HG02970 (cell line): ENCODE results near the gene DBI.
"Not testable (repeated sequence)": the region's sequence is repeated elsewhere in the genome, so short reads cannot be mapped to it uniquely, and the experiment has no call there.

Experiments
- ATAC-seq: cut with Tn5 transposase; IDR thresholded peaks from one replicate; pipeline ENCODE4 v1.9.1; 2021; ENCODE audit warnings: mild to moderate bottlenecking, moderate library complexity, moderate number of reproducible peaks; ENCODE audit not compliant: unreplicated experiment, low FRiP score

The DBI gene

DNA sequence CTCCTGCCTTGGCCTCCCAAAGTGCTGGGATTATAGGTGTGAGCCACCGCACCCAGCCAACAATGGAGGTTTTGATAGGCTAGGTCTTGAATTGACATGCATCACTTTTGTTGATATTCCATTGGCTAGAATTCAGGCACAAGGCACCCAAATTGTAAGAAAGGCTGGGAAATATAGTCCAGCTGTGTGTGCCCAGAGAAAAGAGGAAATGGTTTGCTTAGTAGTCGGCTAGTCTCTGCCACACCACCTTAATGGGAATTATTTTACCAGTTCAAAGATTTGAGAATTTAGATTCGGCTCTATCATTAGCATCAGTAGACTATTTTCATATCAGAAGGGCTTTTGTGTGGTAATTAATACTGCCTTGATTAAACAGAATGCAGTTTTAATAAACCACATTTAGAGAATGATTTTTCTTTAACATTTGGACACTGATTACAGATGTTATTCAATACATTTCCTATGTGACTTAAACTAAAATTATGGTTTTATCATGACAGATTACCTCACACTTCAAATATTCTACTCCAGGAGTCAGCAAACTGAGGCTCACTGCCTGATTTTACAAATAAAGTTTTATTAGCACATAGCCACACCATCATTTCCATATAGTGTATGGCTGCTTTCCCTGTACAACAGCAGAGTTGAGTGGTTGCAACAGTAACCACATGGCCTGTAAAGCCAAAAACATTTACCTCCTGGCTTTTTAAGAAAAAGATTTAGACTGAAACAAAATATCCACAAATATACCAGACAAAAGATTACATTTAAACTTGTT is 27.4 kb downstream of the DBI start:
- ATAC-seq: no peak

DNA sequence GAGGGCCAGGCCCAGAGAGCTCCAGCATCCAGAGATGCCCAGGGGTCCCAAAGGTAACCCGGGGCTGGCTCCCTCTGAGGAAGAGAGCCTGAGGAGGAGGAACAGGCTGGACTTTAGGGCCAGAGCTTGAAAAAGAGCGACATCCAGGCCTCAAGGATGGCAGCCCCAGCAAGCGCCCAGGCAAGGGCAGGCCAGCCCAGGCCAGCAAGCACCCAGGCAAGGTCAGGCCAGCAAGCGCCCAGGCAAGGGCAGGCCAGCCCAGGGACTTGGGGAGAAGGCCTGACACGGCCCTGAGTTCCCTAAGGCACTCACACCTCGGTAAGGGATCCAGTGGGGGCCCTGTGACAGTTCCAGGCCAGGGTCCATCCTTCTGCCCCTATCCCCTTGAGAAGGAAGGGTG is 30.4 kb downstream of the DBI start:
- no peak for ATAC-seq

DNA sequence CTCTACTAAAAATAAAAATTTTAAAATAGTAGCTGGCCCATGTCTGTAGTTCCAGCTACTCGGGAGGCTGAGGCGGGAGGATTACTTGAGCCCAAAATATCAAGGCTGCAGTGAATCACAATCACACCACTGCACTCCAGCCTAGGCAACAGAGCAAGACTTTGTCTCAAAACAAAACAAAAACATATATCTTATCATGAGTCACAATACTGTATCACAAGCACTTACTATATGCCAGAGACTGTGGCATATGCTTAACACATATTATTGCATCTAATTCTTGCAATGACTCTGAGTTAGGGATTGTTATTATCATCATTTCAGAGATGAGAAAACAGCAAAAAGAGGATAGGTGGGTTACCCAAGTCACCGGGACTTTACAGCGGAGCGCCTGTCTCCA is 35.3 kb downstream of the DBI start:
- ATAC-seq: no peak

DNA sequence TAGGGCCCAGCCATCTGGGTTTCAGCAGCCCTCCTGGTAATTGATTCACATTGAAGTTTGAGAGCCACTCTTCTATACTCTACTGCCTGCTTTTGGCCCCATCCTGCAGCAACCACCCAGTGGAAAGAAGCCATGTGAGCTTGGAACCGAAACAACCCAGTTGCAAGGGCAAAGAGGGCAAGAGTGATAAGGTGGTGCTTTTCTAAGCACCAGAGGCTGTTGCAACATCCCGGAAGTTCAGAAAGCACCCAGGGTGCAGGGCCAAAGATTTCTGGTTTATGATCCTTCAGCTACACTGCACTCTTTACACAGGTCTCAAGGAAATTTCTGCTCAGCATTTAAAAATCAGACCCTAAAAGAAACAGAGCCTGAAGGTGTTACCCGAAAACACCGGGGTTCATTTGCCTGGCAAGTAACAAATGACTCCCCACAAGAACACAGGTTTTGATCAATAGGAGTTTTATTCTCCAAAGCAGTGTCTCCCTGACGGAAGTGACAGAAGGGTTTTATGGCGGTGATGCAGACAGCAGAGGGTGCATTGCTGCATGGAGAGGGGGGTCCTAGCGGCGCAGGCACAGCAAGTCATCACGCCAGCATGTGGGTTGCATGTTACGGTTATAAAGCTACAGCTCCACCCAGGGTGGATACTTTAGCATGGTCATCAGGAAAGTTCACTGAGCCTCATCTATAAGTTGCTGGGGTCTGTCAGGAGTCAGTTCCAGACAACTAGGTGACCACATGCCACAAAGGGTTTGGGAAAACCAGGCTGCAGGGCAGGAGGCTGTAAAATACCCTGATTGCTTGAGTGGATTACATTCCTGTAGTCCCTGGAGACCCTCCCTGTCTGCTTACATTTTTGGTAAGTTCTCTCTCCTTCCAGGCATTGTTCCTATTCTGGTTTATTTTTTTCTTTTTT is 36.1 kb downstream of the DBI start:
- ATAC-seq: no peak

DNA sequence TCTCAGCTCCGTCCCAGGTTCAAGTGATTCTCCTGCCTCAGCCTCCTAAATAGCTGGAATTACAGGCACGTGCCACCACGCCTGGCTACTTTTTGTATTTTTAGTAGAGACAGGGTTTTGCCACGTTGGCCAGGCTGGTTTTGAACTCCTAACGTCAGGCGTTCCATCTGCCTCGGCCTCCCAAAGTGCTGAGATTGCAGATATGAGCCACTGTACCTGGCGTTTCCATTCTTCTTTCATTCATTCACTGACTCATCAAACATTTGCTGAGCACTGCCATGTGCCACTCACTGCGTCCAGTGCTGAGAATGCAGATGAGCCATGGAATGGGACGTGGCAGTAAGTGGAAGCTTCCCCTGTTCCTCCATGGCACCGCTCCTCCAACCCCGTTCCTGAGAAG is 36.8 kb downstream of the DBI start:
- ATAC-seq: not testable (repeated sequence)

DNA sequence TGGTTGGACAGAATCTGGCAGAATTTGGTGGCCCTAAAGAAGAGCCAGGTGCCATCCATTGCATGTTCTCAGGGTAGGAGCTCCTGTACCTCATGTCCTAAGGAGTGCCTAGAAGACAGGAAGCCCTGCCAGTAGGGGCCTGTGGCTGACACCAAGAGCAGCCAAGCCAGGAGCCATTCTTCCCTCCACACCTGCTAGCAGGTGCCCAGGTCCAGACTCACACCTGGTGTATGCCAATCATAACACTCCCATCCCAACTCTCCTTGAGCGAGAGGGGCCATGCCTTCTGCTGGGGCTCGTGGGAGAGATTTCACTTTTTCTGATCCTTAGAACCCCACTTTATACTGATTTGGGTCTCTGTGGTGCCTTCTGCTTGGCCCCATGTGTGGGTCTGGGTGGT is 38.4 kb downstream of the DBI start:
- ATAC-seq: no peak

DNA sequence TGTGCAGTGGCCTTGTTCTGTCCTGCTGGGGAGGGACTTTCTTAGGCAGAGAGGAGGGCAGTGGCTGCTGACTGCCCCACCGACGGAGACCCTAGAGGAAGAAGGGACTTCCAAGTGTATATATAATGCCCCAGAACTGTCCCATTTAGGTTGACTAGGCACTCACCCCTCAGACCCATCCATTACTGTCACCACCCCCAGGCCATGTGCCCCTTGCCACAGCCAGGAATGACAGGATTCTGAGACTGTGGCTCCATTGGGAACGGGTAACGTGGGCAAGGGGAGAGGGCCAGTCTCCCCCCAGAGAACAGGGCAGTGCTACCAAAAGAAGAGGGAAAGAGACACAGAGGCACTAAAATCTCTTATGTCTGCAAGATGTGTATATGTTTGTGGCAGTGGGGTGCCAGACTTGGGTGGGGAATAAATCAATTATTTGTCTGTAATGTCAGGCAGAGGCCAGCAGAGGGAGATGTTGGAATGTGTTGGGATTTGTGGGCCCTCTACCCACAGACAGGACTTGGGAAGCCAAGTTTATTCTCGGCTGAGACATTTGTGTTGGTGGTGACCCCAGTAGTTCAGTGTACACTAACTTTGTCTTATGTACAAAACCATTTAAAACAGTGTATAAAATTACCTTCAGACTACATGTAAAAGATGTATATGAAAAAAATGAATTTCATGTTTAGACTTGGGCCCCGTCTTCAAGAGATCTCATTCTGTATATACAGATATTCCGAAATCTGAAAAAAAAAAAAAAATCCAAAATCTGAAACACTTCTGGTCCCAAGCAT is 40.8 kb downstream of the DBI start:
- ATAC-seq: no peak

DNA sequence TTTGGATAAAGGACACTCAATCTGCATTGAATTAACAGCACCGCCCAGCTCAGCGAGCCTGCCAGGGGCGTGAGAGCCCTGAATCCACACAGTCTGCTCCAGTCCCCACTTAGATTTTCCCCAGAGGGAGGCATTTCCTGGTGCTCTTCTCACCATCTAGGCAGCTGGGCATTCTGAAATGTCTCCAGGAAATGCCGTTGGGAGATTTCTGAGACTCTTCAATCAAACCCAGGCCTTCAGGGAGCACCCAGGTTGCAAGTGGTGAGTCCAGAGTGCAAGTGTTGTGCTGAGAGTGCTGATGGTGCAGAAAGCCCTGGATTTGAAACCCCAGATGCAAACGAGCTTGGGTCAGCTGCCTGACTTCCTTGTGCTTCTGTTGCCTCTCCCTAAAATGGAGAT is 41.4 kb downstream of the DBI start:
- no peak for ATAC-seq

DNA sequence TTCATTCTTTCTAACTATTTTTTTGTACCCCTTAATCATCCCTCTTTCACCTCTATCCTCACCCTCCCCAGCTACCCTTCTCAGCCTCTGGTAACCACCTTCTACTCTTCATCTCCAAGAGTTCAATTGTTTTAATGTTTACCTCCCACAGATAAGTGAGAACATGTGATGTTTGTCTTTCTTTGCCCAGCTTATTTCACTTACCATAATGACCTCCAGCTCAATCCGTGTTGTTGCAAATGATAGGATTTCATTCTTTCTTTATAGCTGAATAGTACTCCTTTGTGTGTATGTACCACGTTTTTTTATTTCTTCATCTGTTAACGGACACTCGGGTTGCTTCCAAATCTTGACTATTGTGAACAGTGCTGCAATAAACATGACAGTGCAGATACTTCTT is 42.7 kb downstream of the DBI start:
- ATAC-seq: no peak

DNA sequence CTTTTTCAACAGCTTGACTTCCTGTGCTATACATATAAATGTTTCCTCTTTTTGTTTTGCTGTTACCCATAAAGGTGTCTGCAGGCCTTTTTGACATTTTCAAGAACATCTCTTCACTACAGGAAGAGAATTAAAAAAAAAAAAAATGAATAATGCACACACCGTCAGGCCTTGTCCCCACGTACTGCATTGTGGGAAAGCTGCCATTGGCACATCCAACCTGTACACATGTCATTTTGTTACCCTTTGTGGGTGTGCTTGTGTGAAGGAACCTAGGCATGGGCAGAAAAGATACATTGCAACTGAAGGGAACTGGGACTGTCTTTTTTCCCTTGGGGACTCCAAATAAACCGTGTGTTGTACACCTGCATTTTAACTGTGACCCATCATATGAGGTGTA is 48.1 kb downstream of the DBI start:
- no peak for ATAC-seq

DNA sequence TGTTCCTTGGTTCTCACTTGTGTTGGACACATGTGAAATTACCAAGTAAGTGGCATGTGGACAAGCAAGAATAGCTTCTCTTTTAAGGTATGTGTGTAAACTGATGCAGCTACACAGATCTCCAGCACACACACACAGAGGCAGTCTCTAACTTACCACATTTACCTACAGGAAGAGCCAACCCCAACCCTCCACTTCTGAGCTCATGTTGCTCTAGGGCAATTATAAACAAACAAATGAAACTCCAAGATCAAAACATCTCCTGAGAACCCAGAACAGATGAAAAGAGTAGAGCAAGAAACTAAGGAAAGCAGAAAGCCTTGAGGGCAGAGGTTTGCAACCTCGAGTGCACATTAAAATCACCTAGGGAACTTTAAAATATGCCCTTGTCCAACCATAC is 48.9 kb downstream of the DBI start:
- no peak for ATAC-seq

DNA sequence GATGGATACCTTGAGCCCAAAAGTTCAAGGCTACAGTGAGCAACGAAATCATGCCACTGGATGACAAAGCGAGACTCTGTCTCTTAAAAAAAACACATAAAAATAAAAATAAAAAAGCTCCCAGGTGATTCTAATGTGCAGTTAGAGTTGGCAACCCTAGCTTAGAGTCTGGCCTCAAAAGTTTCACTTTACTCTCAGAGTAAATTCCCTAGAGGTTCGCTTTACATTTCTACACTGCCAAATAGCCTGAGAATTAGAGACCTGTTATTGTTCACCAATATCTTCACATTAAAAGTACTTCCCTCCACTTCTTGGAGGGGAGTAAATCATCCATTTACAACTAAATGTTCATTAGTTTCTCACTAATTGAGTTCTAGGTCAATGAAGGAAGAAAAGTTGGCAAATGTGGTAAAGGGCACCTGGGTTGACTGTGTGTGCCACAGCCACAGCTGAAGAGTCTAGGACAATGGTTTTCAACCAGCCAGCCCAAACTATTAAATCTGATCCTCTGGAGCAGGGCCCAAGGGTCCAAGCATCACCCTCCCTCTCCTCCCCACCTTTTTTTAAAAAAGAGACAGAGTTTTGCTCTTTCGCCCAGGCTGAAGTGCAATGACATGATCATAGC is 49.6 kb downstream of the DBI start:
- ATAC-seq: no peak

DNA sequence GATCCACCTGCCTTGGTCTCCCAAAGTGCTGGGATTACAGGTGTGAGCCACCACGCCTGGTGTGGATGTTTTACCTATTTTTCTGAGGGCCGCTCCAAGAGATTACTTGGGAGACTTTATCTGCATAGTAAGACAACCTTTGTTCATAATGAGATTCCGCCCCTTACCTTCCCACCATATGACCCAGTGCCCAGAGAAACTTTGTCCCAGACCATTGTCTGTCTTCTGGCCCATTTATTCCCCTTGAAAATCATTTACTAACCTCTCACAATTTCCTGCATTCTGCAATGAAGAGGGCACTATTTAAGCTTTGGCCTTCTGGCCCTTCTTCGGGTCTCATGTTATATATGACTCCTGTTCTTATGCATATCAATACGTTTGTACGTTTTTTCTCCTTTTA is 51.1 kb downstream of the DBI start:
- no peak for ATAC-seq

DNA sequence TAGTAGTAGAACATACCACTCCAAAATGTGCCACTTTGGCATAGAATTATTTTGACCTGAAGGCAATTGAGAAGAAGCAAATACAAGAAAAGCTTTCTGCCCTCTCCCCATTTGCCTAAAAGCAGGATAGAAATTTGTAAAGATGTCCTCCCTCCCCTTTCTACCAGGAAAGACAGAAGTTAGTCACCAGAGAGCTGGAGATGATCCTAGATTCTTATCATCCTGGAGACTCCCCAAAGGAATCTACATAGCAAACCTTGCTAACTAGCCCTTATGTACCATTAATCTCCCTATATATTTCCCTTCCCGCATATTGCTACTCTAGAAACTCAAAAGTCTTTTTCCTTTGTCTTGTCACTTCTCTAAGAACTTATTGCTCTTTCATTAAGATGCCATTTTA is 52.3 kb downstream of the DBI start:
- no peak for ATAC-seq

DNA sequence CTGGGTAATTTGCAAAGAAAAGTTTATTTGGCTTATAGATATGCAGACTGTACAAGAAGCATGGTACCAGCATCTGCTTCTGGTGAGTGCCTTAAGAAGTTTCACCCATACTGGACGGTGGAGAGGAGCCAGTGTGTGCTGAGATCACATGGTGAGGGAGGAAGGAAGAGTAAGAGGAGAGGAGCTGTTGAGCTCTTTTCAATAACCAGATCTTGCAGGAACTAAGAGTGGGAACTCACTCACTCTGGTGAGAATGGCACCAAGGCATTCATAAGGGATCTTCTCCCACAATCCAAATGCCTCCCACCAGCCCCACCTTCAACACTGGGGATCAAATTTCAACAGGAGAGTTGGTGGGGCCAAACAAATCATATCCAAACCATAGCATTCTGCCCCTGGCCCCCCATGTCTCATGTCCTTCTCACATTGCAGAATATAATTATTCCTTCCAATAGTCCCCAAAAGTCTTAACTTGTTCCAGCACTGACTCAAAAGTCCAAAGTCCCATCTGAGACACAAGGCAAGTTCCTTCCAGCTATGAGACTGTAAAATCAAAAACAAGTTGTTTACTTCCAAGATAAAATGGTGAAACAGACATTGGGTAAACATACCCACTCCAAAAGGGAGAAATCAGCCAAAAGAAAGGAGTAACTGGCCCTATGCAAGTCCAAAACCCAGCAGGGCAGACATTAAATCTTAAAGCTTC is 53.2 kb downstream of the DBI start:
- no peak for ATAC-seq

DNA sequence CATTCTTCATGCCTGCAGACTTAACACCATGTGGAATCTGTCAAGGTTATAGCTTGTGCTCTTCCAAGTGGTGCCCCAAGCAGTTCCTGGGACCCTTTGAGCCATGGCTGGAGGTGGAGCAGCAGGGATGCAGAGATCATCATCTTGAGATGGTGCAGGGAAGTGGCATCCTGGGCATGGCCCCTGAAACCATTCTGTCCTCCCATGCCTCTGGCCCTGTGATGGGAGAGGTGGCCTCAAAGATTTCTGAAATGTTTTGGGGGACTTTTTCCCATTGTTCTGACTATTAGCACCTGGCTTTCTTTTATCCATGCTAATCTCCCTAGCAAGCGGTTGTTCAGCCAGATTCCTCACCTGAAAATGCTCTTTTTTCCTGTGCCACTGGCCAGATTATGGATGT is 54.5 kb downstream of the DBI start:
- no peak for ATAC-seq

DNA sequence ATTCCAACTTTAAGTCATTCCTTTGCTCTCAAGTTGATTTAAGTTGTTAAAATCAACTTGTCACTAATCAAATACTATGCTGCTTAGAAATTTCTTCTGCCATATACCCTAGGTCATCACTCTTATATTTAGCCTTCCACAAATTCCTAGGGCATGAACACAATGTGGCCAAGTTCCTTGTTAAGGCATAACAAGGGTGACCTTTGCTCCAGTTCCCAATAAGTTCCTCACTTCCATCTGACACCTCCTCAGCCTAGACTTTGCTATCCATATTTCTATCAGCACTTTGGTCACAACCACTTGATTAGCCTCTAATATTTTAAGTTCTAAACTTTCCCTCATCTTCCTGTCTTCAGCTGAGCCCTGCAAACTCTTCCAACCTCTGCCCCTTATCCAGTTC is 55.0 kb downstream of the DBI start:
- no peak for ATAC-seq
